GM12874 (cell line): ENCODE measurements around the gene SERPIND1.
A peak's percentile ranks its signal among the peaks of the same experiment; 100 is the strongest.

ENCODE experiments used
- TF ChIP-seq, protein P1 (sequence below): IDR thresholded peaks from 2 replicates; pipeline ENCODE4 v1.5.1; 2011; ENCODE audit warnings: low read depth, mild to moderate bottlenecking, control low read depth, low read length, moderate library complexity; ENCODE audit not compliant: insufficient read depth

SERPIND1 gene

DNA sequence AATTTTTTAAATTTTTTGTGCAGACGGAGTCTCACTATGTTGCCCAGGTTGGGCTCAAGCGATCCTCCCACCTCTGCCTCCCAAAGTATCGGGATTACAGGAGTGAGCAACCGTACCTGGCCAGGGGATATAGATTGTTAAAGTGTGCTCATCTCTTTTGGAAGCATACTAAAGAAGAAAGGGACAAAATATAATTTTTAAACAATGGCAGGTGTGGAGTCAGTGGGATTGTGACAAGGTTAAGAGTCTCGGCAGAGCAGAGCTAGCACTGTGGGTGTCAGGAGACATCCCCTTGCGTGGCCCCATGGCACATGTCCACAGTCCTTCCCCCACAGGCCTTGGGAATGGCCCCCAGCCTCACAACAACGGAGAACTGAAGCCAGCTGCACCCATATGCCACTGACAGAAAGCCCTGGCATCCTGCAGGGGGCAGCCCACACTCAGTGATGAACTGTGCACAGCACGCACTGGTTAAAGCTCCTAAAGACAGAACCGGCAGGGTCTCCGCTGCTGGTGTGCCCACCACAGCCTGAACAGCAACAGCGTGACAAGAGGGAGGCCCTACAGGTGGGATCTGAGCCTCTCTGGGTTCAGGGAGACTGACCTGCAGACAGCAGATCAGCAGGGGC lies 29.9 kb downstream of the SERPIND1 start:
- TF ChIP-seq, protein P1, sequence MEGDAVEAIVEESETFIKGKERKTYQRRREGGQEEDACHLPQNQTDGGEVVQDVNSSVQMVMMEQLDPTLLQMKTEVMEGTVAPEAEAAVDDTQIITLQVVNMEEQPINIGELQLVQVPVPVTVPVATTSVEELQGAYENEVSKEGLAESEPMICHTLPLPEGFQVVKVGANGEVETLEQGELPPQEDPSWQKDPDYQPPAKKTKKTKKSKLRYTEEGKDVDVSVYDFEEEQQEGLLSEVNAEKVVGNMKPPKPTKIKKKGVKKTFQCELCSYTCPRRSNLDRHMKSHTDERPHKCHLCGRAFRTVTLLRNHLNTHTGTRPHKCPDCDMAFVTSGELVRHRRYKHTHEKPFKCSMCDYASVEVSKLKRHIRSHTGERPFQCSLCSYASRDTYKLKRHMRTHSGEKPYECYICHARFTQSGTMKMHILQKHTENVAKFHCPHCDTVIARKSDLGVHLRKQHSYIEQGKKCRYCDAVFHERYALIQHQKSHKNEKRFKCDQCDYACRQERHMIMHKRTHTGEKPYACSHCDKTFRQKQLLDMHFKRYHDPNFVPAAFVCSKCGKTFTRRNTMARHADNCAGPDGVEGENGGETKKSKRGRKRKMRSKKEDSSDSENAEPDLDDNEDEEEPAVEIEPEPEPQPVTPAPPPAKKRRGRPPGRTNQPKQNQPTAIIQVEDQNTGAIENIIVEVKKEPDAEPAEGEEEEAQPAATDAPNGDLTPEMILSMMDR = peak; percentile 61

DNA sequence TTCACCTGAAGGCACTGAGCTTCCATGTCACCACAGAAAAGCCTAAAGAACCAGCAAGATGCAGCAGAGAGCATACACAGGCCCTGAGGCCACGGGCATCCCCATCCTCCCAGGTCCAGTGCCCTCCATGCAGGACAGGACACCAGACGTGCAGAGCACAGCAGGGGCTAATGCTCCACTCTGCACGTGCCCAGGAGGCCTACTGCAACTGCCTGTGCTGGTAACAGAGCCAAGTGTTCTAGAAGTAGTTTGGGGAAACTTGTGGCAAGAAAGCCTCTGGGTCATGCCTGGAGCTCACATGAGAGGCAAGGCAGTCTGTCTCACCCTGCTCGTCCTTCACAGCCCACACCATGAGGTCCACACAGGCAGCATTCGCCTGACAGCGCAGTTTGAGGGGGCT lies 30.7 kb downstream of the SERPIND1 start:
- TF ChIP-seq, protein P1 = no peak

DNA sequence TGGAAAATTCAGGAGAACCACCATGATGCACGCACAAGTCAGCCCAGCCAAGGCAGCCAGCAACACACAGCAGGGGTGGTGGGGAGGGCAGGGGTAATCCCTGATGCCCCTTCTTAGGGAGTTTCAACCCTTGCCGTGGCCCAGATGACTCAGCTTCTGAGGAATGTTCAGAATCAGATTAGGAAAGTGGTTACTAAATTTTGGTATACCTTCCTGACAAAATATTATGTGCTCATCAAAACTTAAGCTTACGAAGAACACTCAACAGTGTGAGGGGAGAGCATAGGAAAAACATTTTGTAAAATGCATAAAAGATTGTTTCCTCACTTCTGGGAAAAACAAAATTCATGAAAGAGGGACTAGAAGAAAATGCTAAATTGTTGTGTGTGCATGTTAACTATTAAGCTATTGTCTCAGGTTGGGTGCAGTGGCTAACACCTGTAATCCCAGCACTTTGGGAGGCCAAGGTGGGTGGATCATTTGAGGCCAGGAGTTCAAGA lies 32.1 kb downstream of the SERPIND1 start:
- TF ChIP-seq, protein P1 = no peak

DNA sequence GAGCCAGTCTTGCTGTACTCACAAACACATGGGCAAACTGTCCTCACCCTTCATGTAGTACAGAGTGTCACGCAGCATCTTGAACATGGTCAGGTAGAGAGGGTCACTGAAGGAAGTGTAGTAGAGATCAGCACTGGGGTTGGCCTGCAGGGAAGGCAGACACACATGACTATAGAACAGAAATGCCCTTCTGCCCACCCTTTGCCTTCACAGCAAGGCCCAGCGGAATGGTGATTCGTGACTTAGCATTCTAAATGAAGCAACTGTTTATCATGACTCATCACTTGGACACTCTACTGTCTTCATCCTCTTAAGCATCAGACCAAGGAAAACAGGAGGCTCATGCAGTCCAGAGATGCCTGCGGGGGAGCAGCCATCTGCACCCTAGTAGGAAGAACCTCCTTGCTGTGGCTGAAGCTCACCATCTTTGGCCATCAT lies 33.4 kb downstream of the SERPIND1 start:
- TF ChIP-seq, protein P1 = no peak

DNA sequence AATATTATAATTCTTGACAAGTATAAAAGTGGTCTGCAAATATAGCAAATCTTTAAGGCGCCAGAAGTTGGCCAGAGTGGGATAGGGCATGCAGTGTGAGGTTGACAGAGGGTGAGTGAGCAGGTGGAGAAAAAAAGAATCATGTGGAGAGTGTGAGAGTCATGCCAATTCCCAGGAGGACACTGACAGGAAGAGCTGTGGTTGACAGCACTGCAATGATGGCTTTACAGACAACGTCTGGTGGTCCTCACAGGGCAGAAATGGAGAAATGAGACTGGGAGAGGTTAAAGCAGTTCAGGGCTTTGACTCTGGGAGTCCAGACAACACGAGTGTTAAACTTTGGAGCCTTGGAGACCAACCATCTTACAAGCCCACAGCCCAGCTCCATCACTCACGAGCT lies 34.9 kb downstream of the SERPIND1 start:
- TF ChIP-seq, protein P1 = no peak

DNA sequence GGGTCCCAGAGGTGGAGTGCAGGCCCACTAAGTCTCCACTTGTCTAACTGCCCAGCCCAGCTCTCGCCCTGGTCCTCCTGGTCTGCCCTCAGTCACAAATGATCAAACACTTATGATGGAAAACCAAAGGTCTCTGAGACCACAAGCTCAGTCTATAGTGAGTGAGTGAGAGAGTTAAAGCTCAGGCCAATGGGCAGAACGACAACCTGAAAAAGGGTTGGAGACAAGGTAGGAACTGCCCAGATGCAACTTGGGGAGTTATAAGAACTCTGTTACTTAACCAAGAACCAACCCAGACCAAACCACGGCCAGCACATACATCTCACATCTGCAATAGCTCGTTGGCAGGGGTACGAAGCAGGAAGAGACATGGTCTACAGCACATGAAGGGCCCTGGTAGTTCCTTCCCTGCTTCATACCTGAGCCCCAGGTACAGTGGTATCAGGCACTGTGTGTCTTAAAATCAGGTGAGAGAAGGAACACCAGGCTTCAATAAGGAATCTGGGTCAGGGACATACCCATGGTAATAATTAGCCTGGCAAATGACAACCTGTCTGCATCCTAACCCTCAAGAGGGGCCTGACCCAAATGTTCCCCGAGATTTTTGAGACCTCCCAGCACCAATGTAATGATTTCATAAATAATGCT lies 35.7 kb downstream of the SERPIND1 start:
- TF ChIP-seq, protein P1 = no peak

DNA sequence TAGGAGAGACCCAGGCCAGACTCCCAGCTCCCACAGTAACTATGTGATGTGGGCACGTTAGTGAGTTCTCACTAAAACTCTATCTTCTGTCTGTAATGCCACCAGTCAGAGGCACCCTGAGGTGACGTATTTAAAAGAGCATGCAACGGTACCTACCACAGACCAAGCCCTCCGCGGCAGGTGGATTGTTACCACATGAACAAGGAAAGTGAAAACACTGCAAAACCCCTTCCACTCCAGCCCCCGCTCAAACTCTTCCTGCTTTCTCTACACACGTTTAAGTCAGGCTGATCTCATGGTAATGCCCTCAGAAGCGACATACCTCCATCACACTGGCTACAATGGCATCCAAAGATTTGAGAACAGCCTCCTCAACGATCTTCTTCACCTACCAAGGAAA lies 36.7 kb downstream of the SERPIND1 start:
- TF ChIP-seq, protein P1 = no peak
